Neural cell (in vitro differentiated cells): Measurements from ENCODE around the gene INPPL1. TPM values are rescaled to one million over a fixed set of nuclear protein-coding genes. Genes with fewer than 3 reads are reported as not detected.

Experiments
- H2AFZ ChIP-seq: fragments of 200-600, 300-800 bp; sonication (generic), shearing (Covaris generic); 2 replicates; pipeline ENCODE4 v1.6.0; 2014; ENCODE audit warnings: low read depth, mild to moderate bottlenecking, antibody characterized with exemption, low read length, moderate library complexity
- H3F3A ChIP-seq: fragments of 200-600 bp; shearing (Covaris generic); 2 replicates; pipeline ENCODE4 v1.6.1; 2016; ENCODE audit warnings: mild to moderate bottlenecking, moderate library complexity, mixed read lengths, antibody characterized with exemption, low read length; ENCODE audit not compliant: insufficient read depth, poor library complexity, severe bottlenecking
- H3K27ac ChIP-seq: fragments of 200-600, 300-800 bp; sonication (generic), shearing (Covaris generic); 2 replicates; pipeline ENCODE4 v1.5.1; 2014; ENCODE audit warnings: mild to moderate bottlenecking, low read length, moderate library complexity
- H3K27me3 ChIP-seq: fragments of 300-800, 200-600 bp; sonication (generic), shearing (Covaris generic); 2 replicates; pipeline ENCODE4 v1.6.0; 2014; ENCODE audit warnings: mild to moderate bottlenecking, low read depth, low read length, moderate library complexity; ENCODE audit not compliant: insufficient read depth
- H3K36me3 ChIP-seq: fragments of 300-800, 200-600 bp; sonication (generic), shearing (Covaris generic); 2 replicates; pipeline ENCODE4 v1.5.1; 2014; ENCODE audit warnings: mild to moderate bottlenecking, antibody characterized with exemption, low read length, moderate library complexity; ENCODE audit not compliant: insufficient read depth
- H3K4me2 ChIP-seq: fragments of 300-800, 200-600 bp; sonication (generic), shearing (Covaris generic); 2 replicates; pipeline ENCODE4 v1.6.0; 2014; ENCODE audit warnings: mild to moderate bottlenecking, low read length
- H3K4me3 ChIP-seq: fragments of 300-800, 200-600 bp; sonication (generic), shearing (Covaris generic); 2 replicates; pipeline ENCODE4 v1.5.1; 2014; ENCODE audit warnings: mild to moderate bottlenecking, low read length, moderate library complexity
- H3K79me2 ChIP-seq: fragments of 200-600 bp; shearing (Covaris generic); replicated peaks from 2 replicates; pipeline ENCODE4 v1.6.0; 2014; ENCODE audit warnings: mild to moderate bottlenecking, low read length, moderate library complexity; ENCODE audit not compliant: insufficient read depth
- H3K9ac ChIP-seq: fragments of 300-800, 200-600 bp; sonication (generic), shearing (Covaris generic); 2 replicates; pipeline ENCODE4 v1.6.1; 2016; ENCODE audit warnings: mild to moderate bottlenecking, low read length, mixed read lengths
- H3K9me2 ChIP-seq: fragments of 200-600 bp; shearing (Covaris generic); 2 replicates; pipeline ENCODE4 v1.6.1; 2016; ENCODE audit warnings: mild to moderate bottlenecking, low read length, mixed read lengths; ENCODE audit not compliant: insufficient read depth
- H3K9me3 ChIP-seq: fragments of 200-600, 300-800 bp; sonication (generic), shearing (Covaris generic); 2 replicates; pipeline ENCODE4 v1.6.1; 2016; ENCODE audit warnings: mild to moderate bottlenecking, mixed run types, low read length, moderate library complexity, mixed read lengths
- H4K20me1 ChIP-seq: fragments of 200-600 bp; shearing (Covaris generic); 2 replicates; pipeline ENCODE4 v1.6.1; 2016; ENCODE audit warnings: mild to moderate bottlenecking, mixed run types; ENCODE audit not compliant: insufficient read depth
- CTCF ChIP-seq: fragments of 450-650 bp; IDR thresholded peaks from 2 replicates; pipeline ENCODE4 v1.5.1; 2014; ENCODE audit warnings: antibody characterized with exemption, mild to moderate bottlenecking, moderate library complexity; ENCODE audit not compliant: poor library complexity, severe bottlenecking
- EP300 ChIP-seq: fragments of 450-650 bp; conservative IDR thresholded peaks from 2 replicates; pipeline ENCODE4 v1.6.1; 2014; ENCODE audit warnings: antibody characterized with exemption, mild to moderate bottlenecking, moderate library complexity; ENCODE audit not compliant: poor library complexity, severe bottlenecking
- EZH2 ChIP-seq: fragments of 200-600, 300-800 bp; shearing (Covaris generic), sonication (generic); IDR thresholded peaks from 2 replicates; pipeline ENCODE4 v1.6.1; 2014; ENCODE audit warnings: antibody characterized with exemption, low read length, borderline replicate concordance, mild to moderate bottlenecking; ENCODE audit not compliant: insufficient read depth, poor library complexity, severe bottlenecking
- MXI1 ChIP-seq: fragments of 450-650 bp; conservative IDR thresholded peaks from 2 replicates; pipeline ENCODE4 v1.6.1; 2014; ENCODE audit warnings: antibody characterized with exemption, mild to moderate bottlenecking; ENCODE audit not compliant: poor library complexity, severe bottlenecking
- POLR2AphosphoS5 ChIP-seq: IDR thresholded peaks from 2 replicates; pipeline ENCODE4 v1.6.1; 2012
- RAD21 ChIP-seq: fragments of 450-650 bp; conservative IDR thresholded peaks from 2 replicates; pipeline ENCODE4 v1.6.1; 2014; ENCODE audit warnings: antibody characterized with exemption, mild to moderate bottlenecking, moderate library complexity
- REST ChIP-seq: IDR thresholded peaks from 2 replicates; pipeline ENCODE4 v1.6.1; 2012; ENCODE audit warnings: borderline replicate concordance
- SMC3 ChIP-seq: fragments of 450-650 bp; conservative IDR thresholded peaks from 2 replicates; pipeline ENCODE4 v1.6.1; 2014; ENCODE audit warnings: antibody characterized with exemption, mild to moderate bottlenecking, moderate library complexity; ENCODE audit not compliant: poor library complexity
- TAF1 ChIP-seq: IDR thresholded peaks from 2 replicates; pipeline ENCODE4 v1.6.1; 2012; ENCODE audit warnings: low read depth
- polyA plus RNA-seq: library from polyadenylated mRNA; depleted of rRNA; stranded (reverse); fragments of >200 nt; gene quantifications from 2 replicates; pipeline ENCODE4 v1.2.3, GENCODE V29; 2014

INPPL1 gene
- polyA plus RNA-seq, 1 donor from 2014 or later, result 2.0 TPM

- Histone ChIP-seq H3K9ac (no peak within 1 kb of the TSS), H4K20me1 (no peaks in the 10 kb centered on the region), H2AFZ (no peak within 1 kb of the TSS), H3K4me2 (no peak within 1 kb of the TSS), H3K9me2 (no peaks in the 10 kb centered on the region), H3F3A (no peaks in the 10 kb centered on the region), H3K27me3 (no peaks in the 10 kb centered on the region), H3K4me3 (no peak within 1 kb of the TSS), H3K79me2 (no peaks in the 10 kb centered on the region), H3K9me3 (no peaks in the 10 kb centered on the region), H3K36me3 (no peaks in the 10 kb centered on the region), H3K27ac (no peak within 1 kb of the TSS)
- TF ChIP-seq EP300 (no peak), POLR2AphosphoS5 (no peak), SMC3 (no peak), MXI1 (no peak), TAF1 (no peak), REST (no peak), EZH2 (no peak), RAD21 (no peak), CTCF (no peak)
Measured at GRCh38 chr11:72216638-72217037, 7.9 kb upstream of the INPPL1 start, which contains the start of gene FOLR2. FOLR2 (plus strand) TSS chr11:72216794; CDS start chr11:72218585, 1,791 bp downstream.

- H3K36me3 ChIP-seq, result no peaks in the 10 kb centered on the region
Measured at GRCh38 chr11:72217841-72218240, 6.7 kb upstream of the INPPL1 start.

More at GRCh38 chr11:72217841-72218240, 6.7 kb upstream of the INPPL1 start:
- Histone ChIP-seq H3K27me3 (peaks cover 7% of the 10 kb centered on the region), H3K79me2 (no peaks in the 10 kb centered on the region), H3K27ac (no peak overlapping the region), H4K20me1 (no peaks in the 10 kb centered on the region), H3K9me3 (no peaks in the 10 kb centered on the region), H2AFZ (no peak overlapping the region), H3K4me2 (no peak overlapping the region), H3K9me2 (no peaks in the 10 kb centered on the region), H3K4me3 (no peak overlapping the region), H3K9ac (no peak overlapping the region), H3F3A (no peaks in the 10 kb centered on the region)
- TF ChIP-seq TAF1 (no peak), MXI1 (no peak), REST (no peak), POLR2AphosphoS5 (no peak)
